ENCODE data around the gene AGTPBP1. TPM values are rescaled to one million over a fixed set of nuclear protein-coding genes. Genes with fewer than 3 reads are reported as not detected.
"Not testable (repeated sequence)": the region's sequence is repeated elsewhere in the genome, so short reads cannot be mapped to it uniquely, and the experiment has no call there.

The AGTPBP1 gene, protein sequence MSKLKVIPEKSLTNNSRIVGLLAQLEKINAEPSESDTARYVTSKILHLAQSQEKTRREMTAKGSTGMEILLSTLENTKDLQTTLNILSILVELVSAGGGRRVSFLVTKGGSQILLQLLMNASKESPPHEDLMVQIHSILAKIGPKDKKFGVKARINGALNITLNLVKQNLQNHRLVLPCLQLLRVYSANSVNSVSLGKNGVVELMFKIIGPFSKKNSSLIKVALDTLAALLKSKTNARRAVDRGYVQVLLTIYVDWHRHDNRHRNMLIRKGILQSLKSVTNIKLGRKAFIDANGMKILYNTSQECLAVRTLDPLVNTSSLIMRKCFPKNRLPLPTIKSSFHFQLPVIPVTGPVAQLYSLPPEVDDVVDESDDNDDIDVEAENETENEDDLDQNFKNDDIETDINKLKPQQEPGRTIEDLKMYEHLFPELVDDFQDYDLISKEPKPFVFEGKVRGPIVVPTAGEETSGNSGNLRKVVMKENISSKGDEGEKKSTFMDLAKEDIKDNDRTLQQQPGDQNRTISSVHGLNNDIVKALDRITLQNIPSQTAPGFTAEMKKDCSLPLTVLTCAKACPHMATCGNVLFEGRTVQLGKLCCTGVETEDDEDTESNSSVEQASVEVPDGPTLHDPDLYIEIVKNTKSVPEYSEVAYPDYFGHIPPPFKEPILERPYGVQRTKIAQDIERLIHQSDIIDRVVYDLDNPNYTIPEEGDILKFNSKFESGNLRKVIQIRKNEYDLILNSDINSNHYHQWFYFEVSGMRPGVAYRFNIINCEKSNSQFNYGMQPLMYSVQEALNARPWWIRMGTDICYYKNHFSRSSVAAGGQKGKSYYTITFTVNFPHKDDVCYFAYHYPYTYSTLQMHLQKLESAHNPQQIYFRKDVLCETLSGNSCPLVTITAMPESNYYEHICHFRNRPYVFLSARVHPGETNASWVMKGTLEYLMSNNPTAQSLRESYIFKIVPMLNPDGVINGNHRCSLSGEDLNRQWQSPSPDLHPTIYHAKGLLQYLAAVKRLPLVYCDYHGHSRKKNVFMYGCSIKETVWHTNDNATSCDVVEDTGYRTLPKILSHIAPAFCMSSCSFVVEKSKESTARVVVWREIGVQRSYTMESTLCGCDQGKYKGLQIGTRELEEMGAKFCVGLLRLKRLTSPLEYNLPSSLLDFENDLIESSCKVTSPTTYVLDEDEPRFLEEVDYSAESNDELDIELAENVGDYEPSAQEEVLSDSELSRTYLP
- 81.5 and 122 TPM in 2 replicates for total RNA-seq (ENCODE audit: low replicate concordance)

DNA sequence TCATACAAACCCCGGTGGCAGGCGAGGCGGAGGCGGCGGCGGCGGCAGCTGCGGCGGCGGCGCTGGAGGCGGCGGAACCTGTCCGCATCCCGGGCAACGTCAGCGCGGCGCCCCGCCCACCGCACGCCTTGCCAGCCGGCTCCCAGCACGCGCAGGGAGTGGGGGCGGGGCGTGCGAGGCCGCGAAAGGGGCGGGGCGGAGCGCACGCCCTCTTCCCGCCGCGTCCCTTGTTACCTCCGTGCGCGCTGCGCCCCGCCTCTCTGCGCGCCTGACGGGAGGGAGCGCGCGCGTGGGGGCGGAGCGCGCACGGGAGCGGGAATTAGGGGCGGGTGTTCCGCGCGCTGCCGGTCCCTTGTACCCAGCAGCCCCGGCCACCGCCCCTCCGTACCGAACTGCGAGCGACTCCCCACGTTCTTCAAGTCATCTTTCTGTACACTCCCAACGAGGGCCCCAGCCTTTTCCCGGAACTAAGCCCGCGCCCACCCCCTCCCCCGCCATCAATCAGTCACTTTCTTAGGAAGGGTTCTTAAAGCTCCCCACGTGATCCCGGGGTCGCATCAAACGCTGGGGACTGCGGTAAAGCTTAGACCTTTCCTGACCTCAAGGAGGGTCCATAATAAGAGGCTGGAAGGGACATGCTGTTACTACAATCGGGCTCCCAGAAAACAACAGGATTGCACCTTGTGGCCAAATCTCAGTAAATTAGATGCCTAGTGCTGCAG, at the start of gene AGTPBP1:
AGTPBP1 (minus strand) TSS at position 80 of the 722 bp plus-strand sequence. CDS start 29,421 bp downstream, outside the sequence.
- Mint-ChIP-seq H3K4me1 (peaks cover 34% of the 10 kb centered on the region), H3K27ac (peak within 1 kb of the TSS; percentile 95), H3K27me3 (ENCODE audit: insufficient read depth, low read depth) (no peaks in the 10 kb centered on the region), H3K4me3 (peak within 1 kb of the TSS; percentile 97), H3K36me3 (no peaks in the 10 kb centered on the region), H3K9me3 (no peaks in the 10 kb centered on the region)
- H4K20me1 ChIP-seq (ENCODE audit: low read depth): peaks cover 40% of the 10 kb centered on the region
- no peaks in the 10 kb centered on the region for H3K36me3 ChIP-seq
- H3K27ac ChIP-seq: peak within 1 kb of the TSS; percentile 89
- H3K9ac ChIP-seq: peak within 1 kb of the TSS; percentile 45
- H3F3A ChIP-seq (ENCODE audit: low read depth): peaks cover 31% of the 10 kb centered on the region
- H3K79me2 ChIP-seq (ENCODE audit: low read depth): peaks cover 43% of the 10 kb centered on the region
- H3K9me3 ChIP-seq (ENCODE audit: low read depth): no peaks in the 10 kb centered on the region
- peak within 1 kb of the TSS; percentile 86 for H3K4me2 ChIP-seq
- DNase-seq (ENCODE audit: low spot score): peak; percentile 98
- H3K4me3 ChIP-seq: peak within 1 kb of the TSS; percentile 84
- H3K4me1 ChIP-seq: peaks cover 39% of the 10 kb centered on the region
- no peaks in the 10 kb centered on the region for H3K27me3 ChIP-seq
- TF ChIP-seq, protein P1, sequence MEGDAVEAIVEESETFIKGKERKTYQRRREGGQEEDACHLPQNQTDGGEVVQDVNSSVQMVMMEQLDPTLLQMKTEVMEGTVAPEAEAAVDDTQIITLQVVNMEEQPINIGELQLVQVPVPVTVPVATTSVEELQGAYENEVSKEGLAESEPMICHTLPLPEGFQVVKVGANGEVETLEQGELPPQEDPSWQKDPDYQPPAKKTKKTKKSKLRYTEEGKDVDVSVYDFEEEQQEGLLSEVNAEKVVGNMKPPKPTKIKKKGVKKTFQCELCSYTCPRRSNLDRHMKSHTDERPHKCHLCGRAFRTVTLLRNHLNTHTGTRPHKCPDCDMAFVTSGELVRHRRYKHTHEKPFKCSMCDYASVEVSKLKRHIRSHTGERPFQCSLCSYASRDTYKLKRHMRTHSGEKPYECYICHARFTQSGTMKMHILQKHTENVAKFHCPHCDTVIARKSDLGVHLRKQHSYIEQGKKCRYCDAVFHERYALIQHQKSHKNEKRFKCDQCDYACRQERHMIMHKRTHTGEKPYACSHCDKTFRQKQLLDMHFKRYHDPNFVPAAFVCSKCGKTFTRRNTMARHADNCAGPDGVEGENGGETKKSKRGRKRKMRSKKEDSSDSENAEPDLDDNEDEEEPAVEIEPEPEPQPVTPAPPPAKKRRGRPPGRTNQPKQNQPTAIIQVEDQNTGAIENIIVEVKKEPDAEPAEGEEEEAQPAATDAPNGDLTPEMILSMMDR (IDR thresholded peaks at IDR 0.05): no peak
- TF ChIP-seq EZH2 (IDR thresholded peaks at IDR 0.05) (no peak), EZH2phosphoT487 (IDR thresholded peaks at IDR 0.05) (no peak)
- peak within 1 kb of the TSS; percentile 70 for H2AFZ ChIP-seq (replicated peaks)

DNA sequence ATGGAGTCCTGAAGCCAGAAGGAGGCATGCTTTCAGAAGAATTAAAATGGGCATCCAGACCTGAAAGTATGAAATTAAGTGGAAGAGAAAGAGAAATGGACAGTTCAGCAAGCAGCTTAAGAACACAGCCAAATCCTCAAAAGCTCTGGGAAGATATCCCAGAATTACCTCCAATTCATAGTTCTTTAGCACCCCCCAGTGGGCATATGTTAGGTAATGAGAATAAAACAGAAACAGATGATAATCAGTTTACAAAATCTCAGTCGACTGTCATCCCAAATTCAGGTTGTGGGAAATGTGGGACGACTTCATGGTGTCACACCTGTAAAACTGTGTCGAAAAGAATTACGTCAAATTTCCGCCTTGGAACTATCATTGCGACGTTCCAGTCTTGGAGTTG, 44.4 kb upstream of the AGTPBP1 start:
- not testable (repeated sequence) for H3K4me1 ChIP-seq; H3K79me2 ChIP-seq (ENCODE audit: low read depth); H3K4me2 ChIP-seq; H3K4me3 ChIP-seq; H3K4me1 Mint-ChIP-seq; H2AFZ ChIP-seq (replicated peaks); H3K27me3 Mint-ChIP-seq (ENCODE audit: insufficient read depth, low read depth); H3K36me3 ChIP-seq; H3K27ac ChIP-seq; H3F3A ChIP-seq (ENCODE audit: low read depth); H3K4me3 Mint-ChIP-seq; H3K36me3 Mint-ChIP-seq; H4K20me1 ChIP-seq (ENCODE audit: low read depth); H3K9me3 Mint-ChIP-seq; H3K9ac ChIP-seq; DNase-seq (ENCODE audit: low spot score); H3K27me3 ChIP-seq; H3K9me3 ChIP-seq (ENCODE audit: low read depth)
- H3K27ac Mint-ChIP-seq: peak overlapping the region; percentile 74
- TF ChIP-seq, protein P1 (IDR thresholded peaks at IDR 0.05): peak; percentile 36

DNA sequence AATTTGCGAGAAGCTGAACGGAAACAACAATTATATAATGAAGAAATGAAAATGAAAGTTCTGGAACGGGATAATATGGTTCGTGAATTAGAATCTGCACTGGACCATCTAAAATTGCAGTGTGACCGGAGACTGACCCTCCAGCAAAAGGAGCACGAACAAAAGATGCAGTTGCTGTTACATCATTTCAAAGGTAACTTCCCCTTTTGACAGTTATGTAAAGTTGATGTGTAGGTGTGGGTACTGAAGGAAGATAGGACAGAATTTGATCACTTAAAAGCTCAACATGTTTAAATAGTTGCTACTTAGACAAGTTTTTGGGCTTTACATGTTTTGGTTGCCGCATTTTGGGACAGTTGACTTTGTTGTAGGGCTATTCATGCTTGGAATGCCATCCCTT, 32.1 kb upstream of the AGTPBP1 start:
- H3K9me3 Mint-ChIP-seq; H3K4me3 Mint-ChIP-seq; H3K27me3 Mint-ChIP-seq (ENCODE audit: insufficient read depth, low read depth); H3K4me1 ChIP-seq; H3K27ac ChIP-seq; H3K27ac Mint-ChIP-seq; H3K79me2 ChIP-seq (ENCODE audit: low read depth); H3K4me3 ChIP-seq; H3K9ac ChIP-seq; H3K36me3 ChIP-seq; H3K27me3 ChIP-seq; H4K20me1 ChIP-seq (ENCODE audit: low read depth); H3F3A ChIP-seq (ENCODE audit: low read depth); H3K4me1 Mint-ChIP-seq; H3K4me2 ChIP-seq; H3K36me3 Mint-ChIP-seq; H3K9me3 ChIP-seq (ENCODE audit: low read depth); DNase-seq (ENCODE audit: low spot score); H2AFZ ChIP-seq (replicated peaks): not testable (repeated sequence)

DNA sequence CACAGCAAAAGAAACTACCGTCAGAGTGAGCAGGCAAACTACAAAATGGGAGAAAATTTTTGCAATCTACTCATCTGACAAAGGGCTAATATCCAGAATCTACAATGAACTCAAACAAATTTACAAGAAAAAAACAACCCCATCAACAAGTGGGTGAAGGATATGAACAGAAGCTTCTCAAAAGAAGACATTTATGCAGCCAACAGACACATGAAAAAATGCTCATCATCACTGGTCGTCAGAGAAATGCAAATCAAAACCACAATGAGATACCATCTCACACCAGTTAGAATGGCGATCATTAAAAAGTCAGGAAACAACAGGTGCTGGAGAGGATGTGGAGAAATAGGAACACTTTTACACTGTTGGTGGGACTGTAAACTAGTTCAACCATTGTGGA, 20.0 kb upstream of the AGTPBP1 start:
- H3K27me3 Mint-ChIP-seq (ENCODE audit: insufficient read depth, low read depth); H3F3A ChIP-seq (ENCODE audit: low read depth); DNase-seq (ENCODE audit: low spot score); H3K79me2 ChIP-seq (ENCODE audit: low read depth); H3K27me3 ChIP-seq; H3K4me2 ChIP-seq; H3K36me3 Mint-ChIP-seq; H3K9ac ChIP-seq; H3K4me3 Mint-ChIP-seq; H3K9me3 ChIP-seq (ENCODE audit: low read depth); H4K20me1 ChIP-seq (ENCODE audit: low read depth); H2AFZ ChIP-seq (replicated peaks); H3K27ac ChIP-seq; H3K4me1 ChIP-seq; H3K36me3 ChIP-seq; H3K27ac Mint-ChIP-seq; H3K4me1 Mint-ChIP-seq; H3K4me3 ChIP-seq; H3K9me3 Mint-ChIP-seq: not testable (repeated sequence)

DNA sequence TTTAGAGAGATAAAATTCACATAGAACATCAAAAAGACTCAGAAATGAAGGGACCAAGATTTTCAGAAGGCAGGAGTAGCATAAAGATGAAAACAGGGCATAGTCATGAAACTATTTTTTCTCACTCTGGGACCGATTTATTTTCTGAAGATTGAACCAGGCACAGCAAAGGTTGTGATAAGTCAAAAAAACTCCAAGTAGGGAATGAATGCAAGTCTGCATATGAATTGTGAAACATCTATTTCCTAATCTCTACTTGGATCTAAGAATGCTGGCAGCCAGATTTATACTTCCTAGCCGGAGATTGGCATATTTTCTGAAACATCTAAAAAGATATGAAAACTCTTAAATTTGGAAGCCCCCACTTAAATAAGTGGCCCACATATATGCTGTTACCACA, 16.0 kb upstream of the AGTPBP1 start:
- not testable (repeated sequence) for H3K9me3 Mint-ChIP-seq; H3K9me3 ChIP-seq (ENCODE audit: low read depth); H3K27ac ChIP-seq; H3K4me3 ChIP-seq; H3F3A ChIP-seq (ENCODE audit: low read depth); H3K36me3 ChIP-seq; H3K36me3 Mint-ChIP-seq; H4K20me1 ChIP-seq (ENCODE audit: low read depth); H3K27ac Mint-ChIP-seq; H3K4me3 Mint-ChIP-seq; H3K4me1 Mint-ChIP-seq; H3K27me3 ChIP-seq; H3K4me1 ChIP-seq; DNase-seq (ENCODE audit: low spot score); H3K79me2 ChIP-seq (ENCODE audit: low read depth); H3K4me2 ChIP-seq; H3K27me3 Mint-ChIP-seq (ENCODE audit: insufficient read depth, low read depth); H3K9ac ChIP-seq; H2AFZ ChIP-seq (replicated peaks)

Data from neural progenitor cell (in vitro differentiated cells).